HG03439 (cell line): ENCODE data around the gene NDE1.
"Not testable (repeated sequence)": the region's sequence is repeated elsewhere in the genome, so short reads cannot be mapped to it uniquely, and the experiment has no call there.

Source experiments
- ATAC-seq: cut with Tn5 transposase; IDR thresholded peaks from one replicate; pipeline ENCODE4 v1.9.1; 2021; ENCODE audit warnings: mild to moderate bottlenecking, moderate library complexity; ENCODE audit not compliant: unreplicated experiment

Gene NDE1

GRCh38 chr16:15650019-15650697, at the start of gene NDE1:
NDE1 (plus strand) TSS chr16:15650245; CDS start chr16:15664779, 14,534 bp downstream.
- ATAC-seq: peak; percentile 76

GRCh38 chr16:15601212-15601879, 48.7 kb upstream of the NDE1 start:
- no peak for ATAC-seq

- ATAC-seq: no peak
Measured at GRCh38 chr16:15602285-15603044, 47.6 kb upstream of the NDE1 start.

- ATAC-seq: no peak
Measured at GRCh38 chr16:15604460-15605440, 45.3 kb upstream of the NDE1 start.

GRCh38 chr16:15605839-15606517, 44.1 kb upstream of the NDE1 start:
- ATAC-seq: no peak

- ATAC-seq: no peak
Measured at GRCh38 chr16:15606518-15607220, 43.4 kb upstream of the NDE1 start.

- not testable (repeated sequence) for ATAC-seq
Measured at GRCh38 chr16:15607221-15607699, 42.8 kb upstream of the NDE1 start.

- no peak for ATAC-seq
Measured at GRCh38 chr16:15607700-15608396, 42.2 kb upstream of the NDE1 start.

- ATAC-seq: no peak
Measured at GRCh38 chr16:15608398-15609285, 41.4 kb upstream of the NDE1 start.

- no peak for ATAC-seq
Measured at GRCh38 chr16:15609286-15609649, 40.8 kb upstream of the NDE1 start.

GRCh38 chr16:15610369-15610871, 39.6 kb upstream of the NDE1 start:
- no peak for ATAC-seq

- no peak for ATAC-seq
Measured at GRCh38 chr16:15611610-15612009, 38.4 kb upstream of the NDE1 start.

GRCh38 chr16:15613676-15614075, 36.4 kb upstream of the NDE1 start:
- ATAC-seq: no peak

- no peak for ATAC-seq
Measured at GRCh38 chr16:15616012-15616411, 34.0 kb upstream of the NDE1 start.

- ATAC-seq: no peak
Measured at GRCh38 chr16:15616475-15617165, 33.4 kb upstream of the NDE1 start.

GRCh38 chr16:15617901-15618300, 32.1 kb upstream of the NDE1 start:
- no peak for ATAC-seq

- ATAC-seq: no peak
Measured at GRCh38 chr16:15618392-15618791, 31.7 kb upstream of the NDE1 start.
